Neural progenitor cell (in vitro differentiated cells): ENCODE measurements around the gene RPL29.

Experiments used
- EZH2 ChIP-seq: fragments of 200-600 bp; sonication (generic); IDR thresholded peaks from 2 replicates; pipeline ENCODE4 v1.6.1; 2017; ENCODE audit warnings: antibody characterized with exemption, mild to moderate bottlenecking, moderate library complexity
- EZH2phosphoT487 ChIP-seq: fragments of 200-600 bp; sonication (generic); IDR thresholded peaks from 2 replicates; pipeline ENCODE4 v1.6.1; 2017; ENCODE audit warnings: antibody characterized with exemption
- TF ChIP-seq, protein P1 (sequence below): fragments of 200-600 bp; sonication (generic); IDR thresholded peaks from 2 replicates; pipeline ENCODE4 v1.5.1; 2017; ENCODE audit warnings: antibody characterized with exemption, mild to moderate bottlenecking

DNA sequence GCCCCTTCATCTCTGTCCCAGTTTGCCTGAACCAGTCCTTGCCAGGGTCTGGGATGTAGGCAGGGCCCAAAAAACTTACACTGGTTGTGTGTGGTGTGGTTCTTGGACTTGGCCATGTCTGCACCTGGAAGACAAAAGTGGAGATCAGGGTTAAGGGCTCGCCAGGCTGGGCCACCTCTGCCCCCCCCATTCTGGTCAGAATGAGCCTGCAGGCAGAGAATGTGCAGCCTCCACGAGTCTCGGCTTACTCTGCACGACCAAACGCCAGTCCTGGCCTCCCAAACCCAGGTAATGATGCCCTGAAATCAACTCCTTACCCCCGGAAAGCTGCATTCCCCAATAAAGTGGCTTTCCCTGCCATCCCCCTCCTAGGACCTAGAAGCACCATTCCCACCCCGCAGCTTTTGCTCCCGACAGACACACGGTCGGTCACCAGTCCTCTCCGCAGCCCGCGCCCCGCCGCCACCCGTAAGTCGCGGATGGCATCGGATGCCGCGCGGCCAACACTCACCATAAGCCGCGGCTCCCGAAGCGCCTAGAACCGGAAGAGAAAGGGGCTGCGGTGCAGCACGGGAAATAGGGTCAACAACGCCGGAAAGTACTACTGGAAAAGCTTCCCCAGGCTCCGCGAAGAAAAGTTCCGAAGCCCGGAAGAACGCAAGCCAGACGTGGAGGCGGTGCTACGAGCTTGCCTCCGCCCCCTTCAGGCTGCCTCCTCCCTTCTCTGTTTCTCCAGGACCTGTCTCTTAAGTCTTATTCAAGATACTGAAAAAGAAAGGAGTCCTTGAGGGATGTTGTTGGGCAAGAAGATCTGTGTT lies at the start of gene RPL29:
- TF ChIP-seq, protein P1, sequence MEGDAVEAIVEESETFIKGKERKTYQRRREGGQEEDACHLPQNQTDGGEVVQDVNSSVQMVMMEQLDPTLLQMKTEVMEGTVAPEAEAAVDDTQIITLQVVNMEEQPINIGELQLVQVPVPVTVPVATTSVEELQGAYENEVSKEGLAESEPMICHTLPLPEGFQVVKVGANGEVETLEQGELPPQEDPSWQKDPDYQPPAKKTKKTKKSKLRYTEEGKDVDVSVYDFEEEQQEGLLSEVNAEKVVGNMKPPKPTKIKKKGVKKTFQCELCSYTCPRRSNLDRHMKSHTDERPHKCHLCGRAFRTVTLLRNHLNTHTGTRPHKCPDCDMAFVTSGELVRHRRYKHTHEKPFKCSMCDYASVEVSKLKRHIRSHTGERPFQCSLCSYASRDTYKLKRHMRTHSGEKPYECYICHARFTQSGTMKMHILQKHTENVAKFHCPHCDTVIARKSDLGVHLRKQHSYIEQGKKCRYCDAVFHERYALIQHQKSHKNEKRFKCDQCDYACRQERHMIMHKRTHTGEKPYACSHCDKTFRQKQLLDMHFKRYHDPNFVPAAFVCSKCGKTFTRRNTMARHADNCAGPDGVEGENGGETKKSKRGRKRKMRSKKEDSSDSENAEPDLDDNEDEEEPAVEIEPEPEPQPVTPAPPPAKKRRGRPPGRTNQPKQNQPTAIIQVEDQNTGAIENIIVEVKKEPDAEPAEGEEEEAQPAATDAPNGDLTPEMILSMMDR = no peak
- no peak for TF ChIP-seq EZH2phosphoT487
- peak; percentile 47 for TF ChIP-seq EZH2
